Spleen (tissue), 11 donors: ENCODE data around the gene LINC01488. TPM values are rescaled to one million over a fixed set of nuclear protein-coding genes. Genes with fewer than 3 reads are reported as not detected.

ENCODE experiments used
- DNase-seq: peaks from one replicate; pipeline ENCODE4 v3.0.0-alpha.2; 2020
- H3K27ac ChIP-seq, 8 donors: fragments of 200-600 bp; sonication (generic) in 7 of 8; 1 replicate in 4 of 8; 2 replicates in 4 of 8; pipeline versions ENCODE4 v1.5.0 to v1.8.0; 2016 to 2021; ENCODE audit warnings: inconsistent platforms in 4 of 8, mild to moderate bottlenecking in 4 of 8, moderate library complexity in 1 of 8
- H3K27me3 ChIP-seq, 7 donors: fragments of 200-600 bp; sonication (generic) in 6 of 7; replicated peaks in 1 of 7; 1 replicate in 4 of 7; 2 replicates in 3 of 7; pipeline versions ENCODE4 v1.5.0 to v1.8.0; 2016 to 2021; ENCODE audit warnings: inconsistent platforms in 3 of 7, mild to moderate bottlenecking in 1 of 7
- H3K36me3 ChIP-seq, 6 donors: fragments of 200-600 bp; sonication (generic) in 5 of 6; 1 replicate in 4 of 6; 2 replicates in 2 of 6; pipeline versions ENCODE4 v1.5.0 to v1.8.0; 2016 to 2021; ENCODE audit warnings: inconsistent platforms in 2 of 6
- H3K4me1 ChIP-seq, 6 donors: fragments of 200-600 bp; sonication (generic) in 5 of 6; 1 replicate in 3 of 6; 2 replicates in 3 of 6; pipeline versions ENCODE4 v1.5.0 to v1.8.0; 2016 to 2021; ENCODE audit warnings: inconsistent platforms in 3 of 6
- H3K4me3 ChIP-seq, 8 donors: fragments of 200-600 bp; sonication (generic) in 7 of 8; 1 replicate in 4 of 8; 2 replicates in 4 of 8; pipeline versions ENCODE4 v1.5.0 to v1.8.0; 2016 to 2021; ENCODE audit warnings: inconsistent platforms in 4 of 8, mild to moderate bottlenecking in 4 of 8, moderate library complexity in 2 of 8
- H3K9me3 ChIP-seq, 8 donors: fragments of 200-600 bp; sonication (generic) in 7 of 8; 1 replicate in 4 of 8; 2 replicates in 4 of 8; pipeline versions ENCODE4 v1.5.0 to v1.8.0; 2016 to 2021; ENCODE audit warnings: inconsistent platforms in 4 of 8
- POLR2A ChIP-seq, 3 donors: fragments of 450-650 bp; IDR thresholded peaks; one replicate each; pipeline ENCODE4 v1.5.1; 2017; ENCODE audit warnings: antibody characterized with exemption in 3 of 3, mild to moderate bottlenecking in 1 of 3
- POLR2AphosphoS5 ChIP-seq, 3 donors: sonication (generic); formaldehyde crosslinking; IDR thresholded peaks; one replicate each; pipeline ENCODE4 v1.5.1; 2017; ENCODE audit warnings: antibody characterized with exemption in 3 of 3
- WGBS, 5 donors: extraction: QIAGEN DNeasy Blood & Tissue Kit in 3 of 5; methylation state at CpG; one replicate each; pipeline versions ENCODE4 v1.1.5 to v1.1.7; 2013 to 2018; 5-methylcytosine and 5-hydroxymethylcytosine counted together
- intact Hi-C: fragments of 100-400 bp; cut with DNase I; formaldehyde crosslinking; loops from one replicate; pipeline ENCODE4 v1.15.0; 2023; ENCODE audit warnings: low total_unique reads
- polyA plus RNA-seq, 3 donors: library from polyadenylated mRNA; stranded (reverse); fragments of 200-250 nt; gene quantifications; one replicate each; pipeline ENCODE4 v1.2.1, GENCODE V29; 2013
- total RNA-seq, 7 donors: library from RNA; depleted of rRNA in 3 of 7; stranded (reverse); fragments of >200 nt in 3 of 7; fragmentation: NEBNext Ultra II Directional in 4 of 7; extraction: Animal tissue kit (Norgen Biotek cat#: 25700) in 4 of 7; gene quantifications; one replicate each; pipeline versions ENCODE4 v1.1.0 to v1.2.1, GENCODE V29; 2016 to 2021
- TF ChIP-seq, protein P1 (sequence below), 11 experiments: fragments of 200-600 bp in 7 of 11; fragments of 450-650 bp in 4 of 11; sonication (generic) in 4 of 11; IDR thresholded peaks in 8 of 11; conservative IDR thresholded peaks in 3 of 11; 1 replicate in 7 of 11; 2 replicates in 4 of 11; pipeline versions ENCODE4 v1.4.0 to v1.8.0; 2016 to 2021; ENCODE audit warnings: antibody characterized with exemption in 11 of 11, inconsistent platforms in 4 of 11, mild to moderate bottlenecking in 1 of 11
- donor health status: healthy with polysubstance abuse.
- donor health status: DM: no; HTN: no; CAD: no; lungs with moderate emphysema.
- donor health status: DM: no; HTN: no; CAD: no.
- donor health status: Bipolar disorder and iron deficiency.
- donor health status: healthy.
- donor health status: DM: no; HTN: no; CAD: no.
- donor health status: DM: yes; HTN: yes; CAD: no.

LINC01488 gene
- total and polyA plus RNA-seq, 10 donors = not detected

DNA sequence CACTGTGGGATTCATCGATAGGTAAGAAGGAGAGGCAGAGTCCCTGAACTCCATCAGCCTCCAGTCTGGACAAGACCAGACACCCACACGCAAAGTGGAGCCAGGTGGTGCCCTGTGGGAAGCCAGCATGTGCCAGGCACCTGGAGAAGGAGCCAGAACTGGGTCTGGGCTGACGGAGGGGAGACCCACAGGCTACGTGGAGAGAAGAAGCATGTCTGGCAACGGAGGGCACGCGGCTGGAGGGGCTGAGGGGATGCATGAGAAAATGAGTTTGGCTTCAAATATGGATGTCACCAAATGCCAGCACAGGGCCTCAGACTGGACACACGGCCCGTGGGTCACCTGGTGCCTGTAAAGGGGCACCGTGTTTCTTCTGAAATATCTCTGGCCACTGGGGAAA is 55.7 kb downstream of the LINC01488 start:
- TF ChIP-seq POLR2A (IDR thresholded peaks at IDR 0.05) (no peak), POLR2AphosphoS5 (IDR thresholded peaks at IDR 0.05) (no peak)
- TF ChIP-seq, protein P1, sequence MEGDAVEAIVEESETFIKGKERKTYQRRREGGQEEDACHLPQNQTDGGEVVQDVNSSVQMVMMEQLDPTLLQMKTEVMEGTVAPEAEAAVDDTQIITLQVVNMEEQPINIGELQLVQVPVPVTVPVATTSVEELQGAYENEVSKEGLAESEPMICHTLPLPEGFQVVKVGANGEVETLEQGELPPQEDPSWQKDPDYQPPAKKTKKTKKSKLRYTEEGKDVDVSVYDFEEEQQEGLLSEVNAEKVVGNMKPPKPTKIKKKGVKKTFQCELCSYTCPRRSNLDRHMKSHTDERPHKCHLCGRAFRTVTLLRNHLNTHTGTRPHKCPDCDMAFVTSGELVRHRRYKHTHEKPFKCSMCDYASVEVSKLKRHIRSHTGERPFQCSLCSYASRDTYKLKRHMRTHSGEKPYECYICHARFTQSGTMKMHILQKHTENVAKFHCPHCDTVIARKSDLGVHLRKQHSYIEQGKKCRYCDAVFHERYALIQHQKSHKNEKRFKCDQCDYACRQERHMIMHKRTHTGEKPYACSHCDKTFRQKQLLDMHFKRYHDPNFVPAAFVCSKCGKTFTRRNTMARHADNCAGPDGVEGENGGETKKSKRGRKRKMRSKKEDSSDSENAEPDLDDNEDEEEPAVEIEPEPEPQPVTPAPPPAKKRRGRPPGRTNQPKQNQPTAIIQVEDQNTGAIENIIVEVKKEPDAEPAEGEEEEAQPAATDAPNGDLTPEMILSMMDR (IDR thresholded peaks at IDR 0.05 in 8 of 11, conservative IDR thresholded peaks at IDR 0.05 in 3 of 11) = no peak
- H3K27ac ChIP-seq = no peak overlapping the region
- peak; percentile 59 for DNase-seq

DNA sequence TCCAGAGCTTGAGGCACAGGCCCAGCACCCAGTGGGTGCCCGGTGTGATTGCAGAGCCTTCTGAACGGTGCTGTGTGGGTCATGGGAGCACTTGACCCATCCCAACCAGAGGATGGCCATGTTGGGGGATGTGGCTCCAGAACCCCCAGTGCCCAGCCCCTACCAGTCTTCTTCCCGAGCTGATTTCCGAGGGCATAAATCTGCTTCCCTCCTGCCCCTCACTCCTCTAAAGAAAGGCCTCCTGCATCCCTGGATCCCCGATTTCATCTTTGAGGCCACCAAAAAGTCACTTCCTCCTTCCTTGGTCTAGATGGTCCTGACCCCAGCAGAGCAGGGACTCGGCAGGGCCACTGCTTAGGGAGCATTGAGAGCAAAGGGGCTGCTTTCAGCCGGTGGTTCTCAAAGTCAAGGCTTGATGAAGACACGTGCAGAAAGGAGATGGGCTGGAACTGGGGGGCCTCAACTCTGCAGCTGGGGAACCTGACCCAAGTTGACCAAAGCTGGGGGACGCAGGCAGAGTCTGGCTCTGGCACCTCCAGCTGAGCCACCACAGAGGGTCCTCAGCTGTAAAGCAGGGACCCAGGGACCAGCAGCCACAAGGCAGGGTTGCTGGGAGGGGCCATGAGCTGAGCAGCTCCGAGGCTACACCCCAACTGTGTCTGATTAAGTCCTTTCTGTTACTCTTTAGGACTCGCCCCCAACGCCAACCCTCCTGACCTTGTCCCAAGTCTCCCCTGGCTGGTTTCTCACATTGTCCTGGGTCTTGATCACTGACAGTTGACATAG is 56.6 kb downstream of the LINC01488 start:
- H3K9me3 ChIP-seq = no peaks in the 10 kb centered on the region
- intact Hi-C loops = no loop called here
- peaks cover 0 to 4% (median 0%) of the 10 kb centered on the region in 7 donors for H3K27me3 ChIP-seq
- H3K27ac ChIP-seq = no peak overlapping the region
- no peak overlapping the region for H3K4me3 ChIP-seq
- peak; percentile 65 for DNase-seq
- peaks cover 8 to 39% (median 21%) of the 10 kb centered on the region in 6 donors for H3K4me1 ChIP-seq
- no peaks in the 10 kb centered on the region for H3K36me3 ChIP-seq
- no peak for TF ChIP-seq POLR2AphosphoS5 (IDR thresholded peaks at IDR 0.05)
- TF ChIP-seq POLR2A (IDR thresholded peaks at IDR 0.05) = no peak
- TF ChIP-seq, protein P1 (IDR thresholded peaks at IDR 0.05 in 8 of 11, conservative IDR thresholded peaks at IDR 0.05 in 3 of 11) = no peak
- WGBS, 5 donors = 83 to 95% (median 86%) methylated on average over 10 to 12 of the region's 12 CpGs

More for the DNA sequence above, 55.7 kb downstream of the LINC01488 start:
- intact Hi-C loops = no loop called here
- Histone ChIP-seq H3K4me3 (no peak overlapping the region), H3K27me3 (peaks cover 0 to 4% (median 0%) of the 10 kb centered on the region in 7 donors), H3K4me1 (peaks cover 8 to 39% (median 21%) of the 10 kb centered on the region in 6 donors), H3K36me3 (no peaks in the 10 kb centered on the region), H3K9me3 (no peaks in the 10 kb centered on the region)
- 88 to 95% (median 94%) methylated on average over 10 of the region's 10 CpGs for WGBS, 5 donors

DNA sequence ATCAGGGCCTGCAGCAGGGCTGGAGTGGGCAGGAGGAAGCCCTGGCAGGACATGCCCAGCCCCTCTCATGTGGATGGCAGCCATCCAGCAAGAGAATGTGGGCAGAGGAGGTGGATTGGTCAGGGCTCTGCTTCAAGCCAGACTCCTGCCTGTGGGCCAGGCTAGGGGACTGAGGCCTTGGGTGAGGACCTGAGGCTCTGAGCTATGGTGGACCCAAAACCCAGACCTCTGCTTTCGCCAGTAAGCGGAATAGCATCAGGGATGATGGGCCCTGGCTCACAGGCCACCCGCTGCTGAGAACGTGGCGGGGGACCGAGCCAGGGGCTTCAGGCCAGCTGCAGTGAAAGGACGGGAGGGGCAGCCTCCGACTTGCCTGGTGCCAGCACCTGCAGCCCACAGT is 57.4 kb downstream of the LINC01488 start:
- intact Hi-C loops = no loop called here
- Histone ChIP-seq H3K27me3 (peaks cover 0 to 4% (median 0%) of the 10 kb centered on the region in 7 donors), H3K36me3 (no peaks in the 10 kb centered on the region), H3K4me1 (peaks cover 8 to 39% (median 21%) of the 10 kb centered on the region in 6 donors), H3K9me3 (no peaks in the 10 kb centered on the region), H3K27ac (peak overlapping the region in 5 of 8 donors; percentile 27 to 78 (median 70)), H3K4me3 (no peak overlapping the region)
- TF ChIP-seq POLR2AphosphoS5 (IDR thresholded peaks at IDR 0.05) = peak in 2 of 3 donors; percentile 11 to 48
- no peak for TF ChIP-seq POLR2A (IDR thresholded peaks at IDR 0.05)
- DNase-seq = peak; percentile 77
- 75 to 91% (median 86%) methylated on average over 6 to 8 of the region's 8 CpGs for WGBS, 5 donors

DNA sequence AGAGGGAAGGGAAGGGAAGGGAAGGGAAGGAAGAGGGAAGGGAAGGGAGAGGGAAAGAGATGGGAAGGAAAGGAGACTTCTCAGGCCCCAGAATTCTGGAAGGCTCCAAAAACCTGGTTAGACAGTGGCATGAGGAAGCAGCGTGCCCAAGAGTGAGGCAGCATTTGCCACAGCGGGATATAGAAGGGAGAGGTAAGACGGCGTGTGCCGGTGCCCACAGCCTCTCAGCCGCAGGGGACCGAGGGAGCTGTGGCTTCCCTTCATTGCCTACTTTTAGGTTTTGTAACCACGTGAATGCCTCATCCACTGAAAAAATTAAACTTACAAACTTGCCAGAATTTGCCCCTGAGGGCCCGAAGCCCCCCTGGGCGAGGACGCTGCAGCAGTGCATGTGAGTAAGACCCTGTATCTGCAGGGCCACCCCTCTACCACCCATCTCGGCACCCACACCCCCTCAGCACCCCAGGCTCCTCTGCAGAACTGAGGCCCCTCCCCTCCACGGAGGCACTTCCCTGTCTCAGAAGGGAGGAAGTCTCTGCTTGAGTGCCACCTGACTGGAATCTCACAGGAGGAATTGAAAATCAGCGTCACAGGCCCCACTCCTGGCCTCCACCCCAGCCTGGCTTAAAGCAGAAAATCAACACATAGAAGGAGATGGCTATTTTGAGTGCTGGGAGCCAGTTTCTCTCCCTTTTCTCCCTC is 58.1 kb downstream of the LINC01488 start:
- 15 to 45% (median 30%) methylated on average over 8 to 14 of the region's 14 CpGs for WGBS, 5 donors
- no peak overlapping the region for H3K4me3 ChIP-seq
- H3K4me1 ChIP-seq = peaks cover 8 to 39% (median 21%) of the 10 kb centered on the region in 6 donors
- no peaks in the 10 kb centered on the region for H3K36me3 ChIP-seq
- intact Hi-C loops = no loop called here
- no peaks in the 10 kb centered on the region for H3K9me3 ChIP-seq
- TF ChIP-seq, protein P1 (IDR thresholded peaks at IDR 0.05 in 8 of 11, conservative IDR thresholded peaks at IDR 0.05 in 3 of 11) = no peak
- no peak for TF ChIP-seq POLR2A (IDR thresholded peaks at IDR 0.05)
- no peak for TF ChIP-seq POLR2AphosphoS5 (IDR thresholded peaks at IDR 0.05)
- H3K27me3 ChIP-seq = peaks cover 0 to 4% (median 0%) of the 10 kb centered on the region in 7 donors
- peak overlapping the region; percentile 26 to 78 (median 64) for H3K27ac ChIP-seq
- peak; percentile 76 for DNase-seq
